OCI-LY3 (cell line): ENCODE measurements around the gene PPP6R3.

Experiments used
- H2AFZ ChIP-seq: fragments of 200-600, 300-600 bp; shearing (Covaris generic); 2 replicates; pipeline ENCODE4 v1.6.0; 2014; ENCODE audit warnings: antibody characterized with exemption, low read depth, low read length
- H3K27ac ChIP-seq: fragments of 200-600, 300-600 bp; sonication (generic); 2 replicates; pipeline ENCODE4 v1.5.1; 2014; ENCODE audit warnings: mild to moderate bottlenecking, low read length, moderate library complexity, mixed read lengths
- H3K27me3 ChIP-seq: fragments of 200-600, 300-600 bp; sonication (generic); 2 replicates; pipeline ENCODE4 v1.6.1; 2014; ENCODE audit warnings: low read depth, low read length, mixed read lengths
- H3K36me3 ChIP-seq: fragments of 200-600, 300-600 bp; sonication (generic); replicated peaks from 2 replicates; pipeline ENCODE3; 2014; ENCODE audit warnings: low read depth, low read length, mixed read lengths
- H3K4me1 ChIP-seq: fragments of 300-600, 200-600 bp; sonication (generic); 2 replicates; pipeline ENCODE4 v1.6.1; 2014; ENCODE audit warnings: low read length, mixed read lengths
- H3K4me2 ChIP-seq: fragments of 200-600, 300-600 bp; sonication (generic); 2 replicates; pipeline ENCODE4 v1.6.1; 2014; ENCODE audit warnings: low read length, mixed read lengths
- H3K4me3 ChIP-seq: fragments of 300-600, 200-600 bp; sonication (generic); 2 replicates; pipeline ENCODE4 v1.5.1; 2014; ENCODE audit warnings: antibody characterized with exemption, mild to moderate bottlenecking, low read length, moderate library complexity
- H3K79me2 ChIP-seq: fragments of 300-600, 200-600 bp; shearing (Covaris generic); 2 replicates; pipeline ENCODE4 v1.6.1; 2014; ENCODE audit warnings: mild to moderate bottlenecking, low read length, mixed read lengths
- H3K9ac ChIP-seq: fragments of 300-600, 200-600 bp; shearing (Covaris generic); 2 replicates; pipeline ENCODE4 v1.6.0; 2014; ENCODE audit warnings: mild to moderate bottlenecking, low read length, moderate library complexity
- H3K9me3 ChIP-seq: fragments of 200-600, 300-600 bp; shearing (Covaris generic); 2 replicates; pipeline ENCODE4 v1.6.1; 2014; ENCODE audit warnings: low read length, mixed read lengths; ENCODE audit not compliant: insufficient read depth
- H4K20me1 ChIP-seq: fragments of 200-600, 300-600 bp; sonication (generic); 2 replicates; pipeline ENCODE4 v1.6.1; 2016; ENCODE audit warnings: low read length, mixed read lengths; ENCODE audit not compliant: insufficient read depth
- CTCF ChIP-seq: fragments of 200-600, 300-600 bp; sonication (generic); IDR thresholded peaks from 2 replicates; pipeline ENCODE4 v1.5.1; 2014; ENCODE audit warnings: antibody characterized with exemption, low read length, low read depth
- EZH2phosphoT487 ChIP-seq: fragments of 200-600 bp; shearing (Covaris generic); IDR thresholded peaks from 2 replicates; pipeline ENCODE4 v1.6.1; 2018; ENCODE audit warnings: antibody characterized with exemption, mixed run types, low read depth

PPP6R3 gene

DNA sequence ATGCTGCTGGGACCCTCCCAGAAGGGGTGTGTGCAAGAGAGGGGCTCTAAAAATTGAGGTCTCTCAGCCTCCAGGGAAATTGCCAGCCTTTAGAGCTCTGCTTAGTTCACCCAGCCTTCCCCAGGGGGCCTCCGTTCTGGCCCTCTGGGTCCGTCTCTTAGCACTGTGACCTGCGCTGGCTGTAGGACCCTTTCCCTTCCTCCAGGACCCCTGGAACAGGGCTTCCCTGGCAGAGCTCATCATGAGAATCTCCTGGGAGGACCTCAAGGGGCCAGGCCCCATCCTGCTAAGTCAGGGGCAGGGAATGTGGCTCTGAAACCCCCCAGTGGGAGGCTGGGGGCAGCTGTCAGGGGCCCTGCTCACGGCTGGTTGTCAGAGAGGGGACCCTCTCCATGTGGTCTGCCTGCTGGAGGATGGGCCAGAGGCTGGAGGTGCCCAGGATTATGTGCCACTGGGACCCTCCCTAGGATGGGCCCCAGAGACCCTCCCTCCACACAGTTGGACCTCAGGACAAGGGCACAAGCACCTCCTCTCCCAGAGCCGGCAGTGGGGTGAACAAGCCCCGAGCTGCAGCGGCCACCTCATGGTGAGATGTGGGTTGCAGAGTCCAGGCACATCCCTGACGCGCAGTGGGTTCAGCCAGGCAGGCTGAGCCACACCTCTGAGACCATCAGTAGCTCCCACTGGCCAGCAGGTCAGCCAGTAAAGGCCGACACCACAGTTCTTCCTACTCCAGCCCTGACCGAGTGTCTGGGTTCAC, 196.6 kb downstream of the PPP6R3 start:
- Histone ChIP-seq H3K27ac (no peak overlapping the region), H3K27me3 (peaks cover 6% of the 10 kb centered on the region), H3K36me3 (no peaks in the 10 kb centered on the region), H4K20me1 (no peaks in the 10 kb centered on the region), H3K9ac (no peak overlapping the region), H2AFZ (no peak overlapping the region), H3K9me3 (peaks cover 6% of the 10 kb centered on the region; the same call in 1 of the 2 replicates), H3K4me2 (no peak overlapping the region), H3K4me1 (peaks cover 9% of the 10 kb centered on the region), H3K79me2 (no peaks in the 10 kb centered on the region), H3K4me3 (no peak overlapping the region)
- TF ChIP-seq EZH2phosphoT487 = no peak

DNA sequence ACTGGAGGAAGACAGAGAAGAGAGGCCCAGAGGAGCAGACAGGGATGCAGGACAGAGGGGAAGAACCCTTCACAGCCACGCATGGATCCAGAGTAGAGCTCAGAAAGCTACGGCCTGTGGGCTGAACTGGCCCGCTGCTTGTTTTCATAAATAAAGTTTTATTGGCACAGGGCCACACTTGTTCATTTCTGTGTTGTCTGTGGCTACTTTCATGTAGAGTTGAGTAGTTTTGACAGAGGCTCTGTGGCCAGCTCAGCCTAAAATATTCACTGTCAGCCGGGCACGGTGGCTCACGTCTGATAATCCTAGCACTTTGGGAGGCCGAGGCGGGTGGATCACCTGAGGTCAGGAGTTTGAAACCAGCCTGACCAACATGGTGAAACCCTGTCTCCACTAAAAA, 197.5 kb downstream of the PPP6R3 start:
- peaks cover 6% of the 10 kb centered on the region; the same call in 1 of the 2 replicates for H3K9me3 ChIP-seq
- no peak overlapping the region for H3K4me2 ChIP-seq
- H3K9ac ChIP-seq = no peak overlapping the region
- H3K27ac ChIP-seq = no peak overlapping the region
- no peak overlapping the region for H3K4me3 ChIP-seq
- H3K27me3 ChIP-seq = peaks cover 6% of the 10 kb centered on the region
- H4K20me1 ChIP-seq = no peaks in the 10 kb centered on the region
- H3K36me3 ChIP-seq = no peaks in the 10 kb centered on the region
- TF ChIP-seq EZH2phosphoT487 = no peak
- no peak for TF ChIP-seq CTCF
- no peaks in the 10 kb centered on the region for H3K79me2 ChIP-seq
- peaks cover under 1% of the 10 kb centered on the region; the same call in 1 of the 2 replicates for H3K4me1 ChIP-seq
- H2AFZ ChIP-seq = no peak overlapping the region

DNA sequence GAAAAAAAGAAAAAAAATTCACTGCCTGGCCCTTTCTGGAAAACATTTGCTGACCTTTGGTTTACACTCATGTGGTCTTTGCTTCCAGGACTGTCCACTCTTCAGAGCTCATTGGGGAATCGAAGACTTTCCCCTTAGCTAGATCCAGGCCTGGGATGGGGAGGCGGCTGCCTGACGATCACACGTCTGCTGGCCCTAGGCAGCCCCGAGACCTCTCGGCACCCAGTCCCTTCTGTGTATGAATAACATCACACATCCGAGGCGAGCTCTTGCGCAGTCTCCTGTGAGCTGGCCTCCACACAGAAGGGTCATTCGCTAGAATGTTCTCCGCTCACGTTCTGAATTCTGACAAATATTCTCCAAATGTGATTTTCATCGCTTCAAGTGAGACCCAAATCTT, 198.1 kb downstream of the PPP6R3 start:
- TF ChIP-seq CTCF = no peak
- TF ChIP-seq EZH2phosphoT487 = no peak
- H4K20me1 ChIP-seq = no peaks in the 10 kb centered on the region
- no peak overlapping the region for H3K27ac ChIP-seq
- H3K36me3 ChIP-seq = no peaks in the 10 kb centered on the region
- H3K27me3 ChIP-seq = peaks cover 9% of the 10 kb centered on the region
- H3K9me3 ChIP-seq = peaks cover 6% of the 10 kb centered on the region; the same call in 1 of the 2 replicates
- no peak overlapping the region for H3K4me2 ChIP-seq
- H3K4me3 ChIP-seq = no peak overlapping the region
- H3K79me2 ChIP-seq = no peaks in the 10 kb centered on the region
- H3K9ac ChIP-seq = no peak overlapping the region
- no peak overlapping the region for H2AFZ ChIP-seq
- no peaks in the 10 kb centered on the region for H3K4me1 ChIP-seq

GRCh38 chr11:68659158-68659921, 198.8 kb downstream of the PPP6R3 start:
- Histone ChIP-seq H3K4me1 (no peaks in the 10 kb centered on the region), H2AFZ (no peak overlapping the region), H3K27me3 (peaks cover 9% of the 10 kb centered on the region), H3K36me3 (no peaks in the 10 kb centered on the region), H3K9me3 (peaks cover 6% of the 10 kb centered on the region; the same call in 1 of the 2 replicates), H3K9ac (no peak overlapping the region), H3K4me2 (no peak overlapping the region), H4K20me1 (no peaks in the 10 kb centered on the region), H3K27ac (no peak overlapping the region), H3K79me2 (no peaks in the 10 kb centered on the region), H3K4me3 (no peak overlapping the region)
- TF ChIP-seq EZH2phosphoT487 (no peak), CTCF (no peak)
